ENCODE results near the gene NOX1.

NOX1 gene

DNA sequence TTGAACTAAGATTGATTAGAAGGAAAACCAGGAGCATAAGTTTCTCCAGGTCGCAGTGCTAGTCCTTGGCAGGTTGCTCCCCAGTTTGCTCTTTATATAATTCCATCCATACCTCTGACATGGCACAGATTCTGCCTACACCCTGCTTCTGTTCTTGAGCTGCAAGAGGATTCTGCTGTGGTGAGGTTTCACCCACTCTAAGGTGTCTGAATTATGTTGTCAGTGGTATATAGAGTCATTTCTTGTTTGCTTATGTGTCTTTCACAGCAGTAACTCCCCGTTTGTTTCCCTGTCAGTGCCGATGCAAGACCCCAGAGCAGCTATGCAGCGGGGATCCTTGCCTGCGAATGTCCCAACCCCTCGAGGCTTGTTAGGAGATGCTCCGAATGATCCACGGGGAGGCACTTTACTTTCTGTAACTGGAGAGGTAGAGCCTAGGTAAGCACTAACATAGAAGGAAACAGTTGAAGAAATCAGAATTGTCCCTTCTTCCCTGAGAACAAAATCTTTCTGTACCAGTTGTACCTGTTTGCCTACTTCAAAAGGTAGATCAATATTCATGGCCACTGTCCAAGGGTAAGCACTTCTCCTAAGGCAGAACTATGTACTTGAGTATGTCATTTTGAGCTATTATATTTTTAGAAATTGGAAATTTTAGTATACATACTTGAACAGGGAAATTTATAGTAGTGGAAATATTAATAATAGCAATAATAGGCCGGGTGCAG, 42.8 kb downstream of the NOX1 start:
- DNase-seq, result no peak
- TF ChIP-seq, protein P1, sequence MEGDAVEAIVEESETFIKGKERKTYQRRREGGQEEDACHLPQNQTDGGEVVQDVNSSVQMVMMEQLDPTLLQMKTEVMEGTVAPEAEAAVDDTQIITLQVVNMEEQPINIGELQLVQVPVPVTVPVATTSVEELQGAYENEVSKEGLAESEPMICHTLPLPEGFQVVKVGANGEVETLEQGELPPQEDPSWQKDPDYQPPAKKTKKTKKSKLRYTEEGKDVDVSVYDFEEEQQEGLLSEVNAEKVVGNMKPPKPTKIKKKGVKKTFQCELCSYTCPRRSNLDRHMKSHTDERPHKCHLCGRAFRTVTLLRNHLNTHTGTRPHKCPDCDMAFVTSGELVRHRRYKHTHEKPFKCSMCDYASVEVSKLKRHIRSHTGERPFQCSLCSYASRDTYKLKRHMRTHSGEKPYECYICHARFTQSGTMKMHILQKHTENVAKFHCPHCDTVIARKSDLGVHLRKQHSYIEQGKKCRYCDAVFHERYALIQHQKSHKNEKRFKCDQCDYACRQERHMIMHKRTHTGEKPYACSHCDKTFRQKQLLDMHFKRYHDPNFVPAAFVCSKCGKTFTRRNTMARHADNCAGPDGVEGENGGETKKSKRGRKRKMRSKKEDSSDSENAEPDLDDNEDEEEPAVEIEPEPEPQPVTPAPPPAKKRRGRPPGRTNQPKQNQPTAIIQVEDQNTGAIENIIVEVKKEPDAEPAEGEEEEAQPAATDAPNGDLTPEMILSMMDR (IDR thresholded peaks at IDR 0.05; ENCODE audit: low read depth, low read length, missing control alignments), result no peak
- in situ Hi-C loops (cut with HindIII; ENCODE audit: low pct_ligation_motif_present, low sequenced_read_pairs), result no loop called here
- H3K36me3 ChIP-seq (replicated peaks), result peaks cover 3% of the 10 kb centered on the region
- no peaks in the 10 kb centered on the region for H3K27me3 ChIP-seq (replicated peaks)
- no peak overlapping the region for H3K4me3 ChIP-seq (ENCODE audit: low read depth, low read length)
- H3K27ac ChIP-seq, result no peak overlapping the region

GRCh38 chrX:100830547-100830946, 43.6 kb downstream of the NOX1 start:
- H3K27ac ChIP-seq, result no peak overlapping the region
- TF ChIP-seq, protein P1 (IDR thresholded peaks at IDR 0.05; ENCODE audit: low read depth, low read length, missing control alignments), result no peak
- in situ Hi-C loops (cut with HindIII; ENCODE audit: low pct_ligation_motif_present, low sequenced_read_pairs), result no loop called here

GRCh38 chrX:100830143-100830542, 44.0 kb downstream of the NOX1 start:
- Histone ChIP-seq H3K36me3 (replicated peaks) (peaks cover 3% of the 10 kb centered on the region), H3K27me3 (replicated peaks) (no peaks in the 10 kb centered on the region), H3K4me3 (ENCODE audit: low read depth, low read length) (no peak overlapping the region), H3K27ac (no peak overlapping the region)
- DNase-seq, result no peak
- in situ Hi-C loops (cut with HindIII; ENCODE audit: low pct_ligation_motif_present, low sequenced_read_pairs), result no loop called here
- TF ChIP-seq, protein P1 (IDR thresholded peaks at IDR 0.05; ENCODE audit: low read depth, low read length, missing control alignments), result no peak

More at GRCh38 chrX:100830547-100830946, 43.6 kb downstream of the NOX1 start:
- Histone ChIP-seq H3K27me3 (replicated peaks) (no peaks in the 10 kb centered on the region), H3K36me3 (replicated peaks) (peaks cover 3% of the 10 kb centered on the region), H3K4me3 (ENCODE audit: low read depth, low read length) (no peak overlapping the region)
- DNase-seq, result no peak

DNA sequence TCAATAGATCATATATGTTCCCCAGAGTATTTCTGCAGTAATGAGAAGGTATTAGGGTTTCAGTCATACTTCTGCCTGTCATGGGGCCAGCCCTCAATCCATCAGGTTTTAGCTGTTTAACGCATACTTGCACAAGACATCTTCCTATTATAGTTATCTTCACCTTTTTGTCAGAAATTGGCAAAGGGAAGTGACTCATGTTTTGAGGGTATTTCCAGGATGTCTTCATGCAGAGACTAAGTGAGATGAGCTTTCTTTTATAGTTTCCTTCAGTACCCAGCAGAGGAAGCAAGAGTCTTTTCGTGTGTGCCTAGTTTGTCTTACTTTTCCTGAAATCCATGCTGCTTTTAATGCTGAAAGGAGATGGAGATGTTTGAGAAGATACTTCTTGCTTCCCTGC, 44.4 kb downstream of the NOX1 start:
- TF ChIP-seq, protein P1 (IDR thresholded peaks at IDR 0.05; ENCODE audit: low read depth, low read length, missing control alignments), result no peak
- DNase-seq, result peak; percentile 20
- H3K4me3 ChIP-seq (ENCODE audit: low read depth, low read length), result no peak overlapping the region
- peaks cover 3% of the 10 kb centered on the region for H3K36me3 ChIP-seq (replicated peaks)
- no peaks in the 10 kb centered on the region for H3K27me3 ChIP-seq (replicated peaks)
- in situ Hi-C loops (cut with HindIII; ENCODE audit: low pct_ligation_motif_present, low sequenced_read_pairs), result no loop called here
- H3K27ac ChIP-seq, result no peak overlapping the region

GRCh38 chrX:100819837-100820666, 54.1 kb downstream of the NOX1 start, which contains the start of gene CSTF2:
CSTF2 (plus strand) TSS chrX:100820391; CDS start chrX:100820417, 26 bp downstream.
- H3K4me3 ChIP-seq (ENCODE audit: low read depth, low read length), result peak within 1 kb of the TSS; percentile 78
- peak within 1 kb of the TSS; percentile 55 for H3K27ac ChIP-seq
- no peaks in the 10 kb centered on the region for H3K27me3 ChIP-seq (replicated peaks)
- peak; percentile 72 for DNase-seq
- in situ Hi-C loops (cut with HindIII; ENCODE audit: low pct_ligation_motif_present, low sequenced_read_pairs), result no loop called here
- peaks cover 6% of the 10 kb centered on the region for H3K36me3 ChIP-seq (replicated peaks)
- TF ChIP-seq, protein P1 (IDR thresholded peaks at IDR 0.05; ENCODE audit: low read depth, low read length, missing control alignments), result peak; percentile 33
